Ramos (cell line): ENCODE data around the gene SOBP.

Experiments
- in situ Hi-C: fragments of 300-500 bp; cut with MboI; formaldehyde crosslinking; loops from one replicate; pipeline ENCODE4 v1.14.3; 2022; ENCODE audit warnings: low sequenced_read_pairs; ENCODE audit not compliant: unreplicated experiment

Gene SOBP

DNA sequence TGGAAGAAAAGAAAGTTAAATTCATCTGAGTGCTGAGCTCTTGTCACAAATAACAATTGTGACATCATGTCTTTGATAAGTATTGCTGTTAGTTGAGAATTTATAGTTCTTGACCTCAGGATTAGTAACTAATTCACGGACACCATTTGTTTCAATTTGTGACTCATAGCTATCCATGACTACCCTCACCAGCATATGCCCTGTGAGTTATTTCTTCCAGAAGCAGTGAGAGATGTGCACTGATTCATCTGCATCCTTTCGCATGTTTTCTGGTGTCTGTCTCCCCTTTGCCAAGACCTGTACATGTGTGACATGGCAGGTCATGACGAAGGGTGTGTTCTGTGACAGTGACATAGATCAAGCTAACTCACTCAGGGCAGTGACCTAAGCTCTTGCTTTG lies 86.9 kb downstream of the SOBP start:
- in situ Hi-C loops, result no loop called here

DNA sequence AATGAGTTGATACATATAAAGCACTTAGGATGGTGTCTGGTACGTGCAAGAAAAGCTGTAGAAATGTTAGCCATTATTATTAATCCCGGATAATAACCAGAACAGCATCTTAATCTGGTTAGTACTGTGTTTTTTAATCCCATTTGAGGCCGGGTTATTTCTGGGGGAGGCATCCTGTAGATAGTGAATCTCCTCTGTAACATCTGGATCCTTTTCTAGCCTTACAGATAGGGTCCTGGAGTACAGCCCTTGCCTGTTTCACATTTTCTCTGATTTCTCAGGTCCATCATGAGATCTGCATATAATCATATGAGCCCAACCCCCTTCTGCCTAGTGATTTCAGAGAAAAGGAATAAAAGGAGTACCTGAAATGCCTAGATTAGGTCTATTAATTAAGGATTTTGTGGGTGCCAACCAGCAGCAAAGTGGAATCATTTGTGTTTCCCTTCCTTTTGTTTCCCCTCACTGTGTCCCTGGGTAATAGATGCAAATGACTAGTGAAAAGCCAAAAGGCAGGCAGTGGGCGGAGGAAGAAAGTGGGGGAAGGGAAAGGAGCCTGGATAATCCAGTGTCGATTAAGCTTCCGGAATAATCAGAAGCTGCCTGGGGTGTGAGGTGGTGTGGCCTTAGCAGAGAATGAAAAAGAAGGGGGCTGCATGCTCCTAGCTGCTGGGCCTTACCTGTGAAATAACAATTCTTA lies 88.9 kb downstream of the SOBP start:
- in situ Hi-C loops, result no loop called here

DNA sequence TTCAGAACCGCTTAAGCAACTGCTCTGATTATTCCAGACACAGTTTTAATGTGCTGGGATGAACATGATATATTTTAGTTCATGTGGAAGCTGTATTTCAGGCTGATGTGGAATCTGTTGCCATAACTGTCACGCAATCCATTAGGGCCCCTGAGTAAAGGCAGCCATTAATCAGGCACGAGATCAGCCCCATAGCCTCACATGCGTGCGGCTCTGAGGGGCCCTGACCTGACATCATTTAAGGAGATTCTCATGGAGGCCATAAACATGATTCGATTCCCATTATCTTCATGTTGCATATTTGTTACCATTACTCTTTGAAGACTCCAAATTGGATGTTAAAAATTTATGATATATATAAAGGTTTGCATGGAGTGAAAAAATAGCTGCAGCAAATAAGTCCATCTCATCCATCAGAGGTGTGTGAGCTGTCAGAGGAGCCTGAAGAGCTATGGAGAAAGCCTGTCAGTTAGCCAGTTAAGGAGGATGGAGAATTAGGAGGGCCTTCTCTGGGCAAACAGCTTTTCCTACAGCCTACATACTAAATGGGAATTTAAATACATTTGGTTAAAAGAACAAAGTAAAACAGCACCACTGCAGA lies 89.6 kb downstream of the SOBP start:
- in situ Hi-C loops, result no loop called here

DNA sequence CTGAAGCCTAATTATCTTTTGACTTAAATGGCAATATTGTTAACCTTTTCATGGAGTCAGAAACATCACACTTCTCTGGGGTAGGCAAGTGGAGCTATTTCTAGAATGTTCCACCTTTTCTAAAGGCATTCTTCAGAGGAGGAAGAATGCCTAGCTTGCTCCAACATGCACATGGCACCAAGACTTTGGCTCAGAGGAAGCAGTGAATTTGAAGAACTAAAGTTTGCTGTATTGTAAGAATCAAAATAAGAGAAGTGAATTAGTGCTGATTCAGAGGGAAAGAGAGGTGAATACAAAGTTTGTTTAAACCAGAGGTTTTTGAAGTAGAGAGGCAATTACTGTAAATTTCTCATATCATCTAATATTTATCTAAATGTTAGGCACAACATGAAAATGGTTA lies 92.2 kb downstream of the SOBP start:
- in situ Hi-C loops, result no loop called here

DNA sequence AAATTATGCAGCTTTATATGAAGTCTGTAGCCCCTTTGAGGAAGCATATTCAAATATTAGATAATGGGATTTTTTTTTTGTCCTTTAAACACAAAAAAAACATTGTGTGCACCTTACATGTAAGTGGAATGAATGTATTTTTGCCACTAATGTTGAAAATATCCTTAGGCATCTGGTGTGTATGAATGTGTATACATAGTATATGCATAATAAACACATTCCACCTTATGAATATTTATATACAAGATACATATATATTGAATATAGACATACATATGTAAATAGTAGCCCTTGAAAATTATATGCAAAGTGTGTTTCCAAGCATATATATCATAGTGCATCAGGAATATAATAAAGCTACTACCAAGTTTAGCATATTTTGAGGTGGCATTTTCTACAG lies 94.8 kb downstream of the SOBP start:
- in situ Hi-C loops, result no loop called here

DNA sequence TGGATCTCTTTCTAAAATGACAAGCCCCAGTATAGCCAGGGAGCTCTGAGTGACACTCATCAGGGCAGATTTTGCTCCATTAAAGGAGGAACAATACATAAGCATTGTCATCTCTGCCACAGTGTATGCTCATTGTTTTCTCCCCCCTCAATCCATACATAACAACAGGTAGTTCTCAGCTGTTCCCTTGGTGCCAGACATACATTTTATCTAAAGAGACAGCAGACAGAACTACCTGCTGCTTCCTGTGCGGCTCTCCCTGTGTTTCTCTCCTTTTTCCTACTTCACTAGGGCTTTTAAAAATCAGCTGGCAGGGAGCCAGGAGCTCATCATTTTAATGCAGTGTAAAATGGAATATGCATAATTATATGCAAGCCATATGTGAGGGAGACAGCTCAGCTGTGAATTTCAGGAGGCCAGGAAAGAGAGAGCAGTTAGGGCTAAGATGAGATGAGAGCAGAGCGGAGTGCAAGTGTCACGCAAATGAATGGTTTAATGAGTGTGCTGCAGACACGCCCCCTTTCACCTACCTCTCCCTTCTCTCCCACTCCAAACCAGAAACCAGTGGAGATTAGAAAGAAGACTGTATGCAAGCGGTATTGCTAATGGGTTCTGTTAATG lies 96.0 kb downstream of the SOBP start:
- in situ Hi-C loops, result no loop called here

DNA sequence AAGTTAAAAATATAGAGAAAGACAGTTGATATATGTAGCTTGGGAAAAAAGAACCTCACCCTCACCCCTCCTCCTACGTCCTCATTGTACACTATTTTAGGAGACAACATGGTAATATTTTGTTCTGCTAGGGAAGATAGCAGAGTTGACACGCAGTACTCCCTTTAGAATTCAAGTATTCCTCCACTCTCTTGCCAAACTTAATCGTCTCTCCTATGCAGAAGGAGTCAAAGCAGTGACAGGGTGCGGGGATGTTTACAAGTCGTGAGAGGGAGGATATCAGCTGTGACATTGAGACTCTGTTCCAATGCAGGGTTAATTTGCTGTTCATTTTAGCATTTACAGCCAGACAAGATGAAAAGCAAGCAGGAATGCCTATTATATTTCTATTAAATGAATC lies 97.5 kb downstream of the SOBP start:
- in situ Hi-C loops, result no loop called here

DNA sequence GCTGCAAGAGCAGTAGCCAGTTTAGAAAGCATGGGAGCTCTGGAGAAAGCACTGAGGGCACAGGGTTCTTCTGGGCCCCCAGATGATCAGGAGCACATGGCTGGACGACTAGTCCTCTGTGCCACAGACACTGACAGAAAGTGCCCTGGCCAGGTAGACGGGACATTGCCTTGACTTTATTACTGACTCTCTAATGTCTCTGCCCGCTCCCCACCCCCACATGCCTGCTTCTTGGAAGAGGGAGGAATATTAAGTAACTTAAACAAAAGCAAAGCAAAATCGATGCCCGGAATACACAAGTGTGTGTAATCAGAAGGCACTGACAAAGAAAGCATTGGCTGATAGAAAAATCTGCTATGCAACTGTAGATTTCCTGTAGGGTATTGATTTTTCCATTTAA lies 99.3 kb downstream of the SOBP start:
- in situ Hi-C loops, result no loop called here

DNA sequence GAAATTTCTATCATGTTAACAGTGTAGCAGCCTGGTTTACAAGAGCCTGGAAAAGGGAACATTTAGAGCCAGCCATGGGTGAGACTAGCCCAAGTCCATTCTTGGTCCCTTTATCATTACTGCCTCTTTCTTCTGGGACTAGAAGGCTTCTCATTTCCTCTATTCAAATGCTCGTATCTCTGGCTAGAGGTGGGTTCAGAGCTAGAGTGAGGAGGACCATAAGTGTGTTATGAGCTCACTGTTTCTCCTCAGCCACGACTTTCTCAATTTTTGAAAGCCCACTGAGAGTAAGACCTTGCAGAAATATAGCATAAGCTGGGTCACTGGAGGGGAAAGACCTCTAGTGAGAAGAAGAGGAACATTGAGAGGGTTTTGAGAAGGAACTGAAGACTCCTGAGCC lies 100.0 kb downstream of the SOBP start:
- in situ Hi-C loops, result no loop called here

DNA sequence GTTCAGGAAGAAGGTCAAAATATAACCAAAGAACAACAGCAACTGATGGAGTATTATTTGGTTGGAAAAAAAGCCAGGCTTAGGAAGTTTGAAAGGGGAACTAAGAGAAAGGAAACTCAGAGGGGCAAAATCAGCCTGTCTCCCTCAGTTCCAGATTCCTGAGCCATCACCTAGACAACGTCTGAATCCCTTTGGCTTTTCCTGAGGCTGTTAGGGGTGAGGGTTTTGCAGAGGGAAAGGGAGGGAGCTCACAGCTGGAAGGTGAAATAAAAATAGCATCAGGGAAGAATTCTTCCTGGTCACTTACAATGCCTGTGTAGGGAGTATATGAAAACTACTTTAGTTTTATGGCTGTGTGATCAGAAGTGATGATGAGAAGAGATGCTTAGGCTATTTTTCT lies 100.5 kb downstream of the SOBP start:
- in situ Hi-C loops, result no loop called here

DNA sequence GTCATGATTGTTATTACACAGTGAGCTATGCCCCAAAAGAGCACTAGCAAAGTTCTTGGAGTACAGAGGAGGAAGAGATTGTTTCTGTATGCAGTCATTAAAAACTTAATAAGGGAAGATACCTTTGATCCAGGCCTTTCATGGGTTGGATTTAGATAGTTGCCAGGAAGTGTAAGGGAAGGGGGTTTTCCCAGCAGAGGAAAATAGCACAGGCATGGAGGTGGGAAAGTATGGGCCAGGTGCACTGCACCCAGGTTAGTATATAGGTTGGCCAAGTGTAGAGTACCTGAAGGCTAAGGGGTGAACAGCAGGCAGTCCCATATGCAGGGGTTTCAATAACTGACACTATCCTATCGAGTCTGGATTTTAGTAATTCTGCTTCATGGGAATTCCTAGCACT lies 101.4 kb downstream of the SOBP start:
- in situ Hi-C loops, result no loop called here

DNA sequence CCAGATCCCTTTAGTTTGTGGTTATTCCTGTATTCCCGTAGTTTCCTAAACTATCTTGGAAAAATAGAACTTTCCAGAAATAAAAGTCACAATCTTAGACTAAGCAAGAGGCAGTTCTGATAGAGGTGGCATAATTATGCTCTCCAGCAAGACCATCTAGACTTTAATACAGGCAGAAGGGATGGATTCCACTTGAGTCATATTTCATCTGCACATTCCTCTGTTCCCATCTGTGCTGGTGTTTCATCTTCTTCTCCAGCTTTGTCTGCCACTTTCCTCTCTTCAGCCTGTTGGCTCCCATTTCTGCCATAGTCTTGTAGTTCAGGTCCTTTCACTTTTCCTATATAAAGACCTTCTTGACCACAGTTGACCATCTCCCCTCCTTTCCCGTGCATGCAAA lies 102.9 kb downstream of the SOBP start:
- in situ Hi-C loops, result no loop called here

DNA sequence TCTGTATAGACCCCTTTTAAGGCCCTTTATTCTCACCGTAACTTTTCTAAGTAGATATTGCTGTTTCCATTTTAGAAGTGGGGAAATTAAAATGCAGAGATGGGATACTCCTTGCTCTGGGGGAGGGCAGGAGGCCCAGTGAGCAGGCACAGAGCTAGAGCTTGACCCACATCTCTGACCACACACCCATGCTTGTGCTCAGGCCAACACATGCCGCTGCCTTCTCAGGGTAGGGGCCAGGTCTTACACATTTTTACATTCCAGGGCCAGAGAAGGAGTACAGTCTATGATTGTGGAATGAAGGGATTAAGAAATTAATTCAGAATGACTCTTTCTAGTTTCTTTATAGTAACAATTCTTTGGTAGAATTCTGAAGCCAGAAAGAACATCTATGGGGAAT lies 104.8 kb downstream of the SOBP start:
- in situ Hi-C loops, result no loop called here

DNA sequence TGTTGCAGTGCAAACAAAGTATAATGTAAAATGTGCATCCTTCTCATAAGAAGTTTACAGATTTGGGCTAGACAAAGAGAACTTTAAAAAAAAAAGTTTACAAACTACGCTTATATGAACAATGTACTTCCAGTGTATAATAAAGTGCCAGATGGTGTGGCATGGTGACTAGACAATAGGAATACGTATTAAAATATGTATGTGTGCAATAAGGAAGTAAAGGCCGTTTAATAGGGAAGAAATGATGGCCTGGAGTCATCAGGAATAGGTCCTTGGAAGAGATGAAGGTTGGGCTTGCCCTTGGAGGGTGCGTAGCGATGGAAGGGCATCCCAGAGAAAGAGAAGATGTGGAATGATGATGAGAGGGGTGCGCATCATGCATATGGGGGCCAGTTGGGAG lies 108.2 kb downstream of the SOBP start:
- in situ Hi-C loops, result no loop called here

DNA sequence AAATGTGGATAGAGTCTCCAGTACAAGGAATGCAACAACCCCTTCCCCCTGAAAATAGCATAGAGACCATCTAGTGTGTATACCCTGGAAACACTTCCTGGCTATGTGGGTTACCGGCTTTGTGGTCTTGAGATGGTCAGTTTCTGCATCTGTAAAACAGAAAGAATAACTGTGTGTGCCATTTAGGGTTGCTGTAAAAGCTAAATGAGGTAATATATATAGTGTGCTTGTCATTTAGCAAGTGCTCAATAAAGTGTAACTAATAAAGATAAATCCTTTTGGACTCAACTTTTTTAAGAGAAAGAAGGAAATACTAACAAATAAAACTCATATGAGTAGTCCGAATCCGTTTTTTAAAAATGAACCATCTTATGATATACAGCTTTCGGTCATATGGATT lies 109.1 kb downstream of the SOBP start:
- in situ Hi-C loops, result no loop called here

DNA sequence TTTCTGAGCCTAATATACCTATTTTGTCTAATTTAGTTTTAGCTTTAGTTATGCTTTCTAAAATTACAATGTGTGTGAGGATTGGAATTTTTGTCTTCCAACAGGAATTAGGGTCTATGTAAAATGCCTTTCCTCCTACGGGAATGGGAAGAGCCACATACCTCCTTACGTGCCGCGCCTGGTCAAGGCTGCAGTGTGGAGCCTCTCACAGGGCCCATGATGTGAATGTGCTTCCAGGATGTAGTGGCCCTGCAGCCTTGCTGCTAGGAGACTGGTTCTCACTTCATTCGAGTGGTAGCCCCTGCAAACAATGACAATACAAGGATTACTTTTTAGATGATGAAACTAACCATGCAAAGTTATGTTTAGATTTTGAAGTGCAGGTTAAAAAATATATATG lies 110.2 kb downstream of the SOBP start:
- in situ Hi-C loops, result no loop called here

DNA sequence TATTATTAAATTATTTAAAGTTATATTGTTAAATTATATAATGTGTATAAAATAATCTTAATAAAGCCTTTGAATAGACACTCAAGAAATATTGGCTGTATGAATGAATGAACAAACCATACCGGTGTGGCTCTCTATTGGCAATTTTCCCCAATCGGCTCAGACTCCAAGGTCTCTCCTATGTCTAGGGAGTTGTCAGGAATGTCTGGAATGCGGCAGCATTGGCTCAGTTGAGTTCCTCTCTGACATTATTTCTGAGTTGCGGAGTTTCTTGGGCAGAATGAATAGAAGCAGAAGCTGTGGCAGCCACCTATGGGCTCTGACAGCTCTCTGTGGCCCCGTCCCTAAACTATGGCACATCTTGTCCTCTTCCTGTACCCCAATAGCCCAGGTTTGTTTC lies 111.0 kb downstream of the SOBP start:
- in situ Hi-C loops, result no loop called here

DNA sequence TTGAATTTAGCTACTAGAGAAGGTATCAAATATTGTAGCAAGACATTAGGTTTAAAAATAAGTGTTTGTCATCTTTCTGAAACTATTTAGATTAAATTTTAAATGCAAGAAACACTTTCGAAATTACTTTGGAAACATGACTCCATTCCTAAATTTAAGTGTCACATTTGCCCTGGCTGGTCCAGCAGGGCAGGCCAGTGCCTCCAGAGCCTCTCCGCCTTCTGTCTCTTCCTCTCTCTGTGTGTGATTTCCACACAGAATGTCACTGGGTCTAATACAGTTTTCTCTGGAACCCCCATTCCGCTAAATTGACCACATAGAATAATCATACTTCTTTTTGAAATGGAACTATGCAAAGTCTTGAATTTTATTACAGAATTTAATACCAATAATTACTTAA lies 111.5 kb downstream of the SOBP start:
- in situ Hi-C loops, result no loop called here

DNA sequence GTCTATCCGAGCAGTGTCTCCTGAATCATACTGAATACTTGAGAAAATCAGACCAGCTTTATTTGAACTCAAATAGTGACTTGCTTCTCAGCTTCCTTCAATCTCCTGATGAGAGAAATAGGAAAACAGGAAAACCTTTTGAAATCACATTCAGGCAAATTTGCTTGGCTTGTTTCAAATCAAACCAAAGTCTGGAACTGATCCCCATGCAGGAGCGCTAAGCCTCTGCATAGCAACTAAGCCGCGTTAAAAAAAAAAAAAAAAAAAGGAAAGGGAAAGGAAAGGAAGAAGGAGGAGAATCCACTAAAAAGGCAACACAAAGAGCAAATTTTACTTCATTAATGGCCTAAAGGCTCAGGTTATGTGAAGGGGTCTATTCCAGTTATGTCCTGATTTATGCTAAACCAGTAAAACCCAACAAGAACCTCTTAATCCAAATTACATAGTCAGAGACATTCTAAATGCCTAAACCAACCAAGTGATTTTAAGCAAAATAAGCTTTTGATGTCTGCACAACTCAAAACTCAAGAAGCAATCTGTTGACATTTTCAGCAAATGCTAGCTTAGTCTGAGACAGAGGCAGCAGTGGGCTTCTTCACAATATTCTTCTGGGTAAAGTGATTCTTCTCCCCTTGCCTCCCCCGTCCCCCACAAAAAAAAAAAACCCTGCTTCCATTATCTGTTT lies 112.5 kb downstream of the SOBP start:
- in situ Hi-C loops, result no loop called here

DNA sequence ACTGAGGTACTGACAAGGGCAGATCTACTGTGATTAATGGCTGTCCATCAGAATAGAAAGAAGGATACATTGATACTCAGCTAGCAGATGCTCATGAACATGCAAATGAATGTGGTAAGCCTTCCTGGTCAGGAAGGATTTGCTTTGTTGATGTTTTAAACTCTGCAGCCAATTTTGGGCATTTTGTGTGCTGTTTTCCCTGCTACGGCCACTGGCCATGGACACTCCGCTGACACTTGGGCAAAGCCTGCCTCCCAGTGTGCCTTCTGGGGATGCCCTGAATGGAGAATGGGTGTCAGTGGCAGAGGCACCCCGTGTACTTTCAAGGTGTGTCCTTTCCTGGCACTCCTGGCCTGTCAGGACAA lies 113.1 kb downstream of the SOBP start:
- in situ Hi-C loops, result no loop called here

DNA sequence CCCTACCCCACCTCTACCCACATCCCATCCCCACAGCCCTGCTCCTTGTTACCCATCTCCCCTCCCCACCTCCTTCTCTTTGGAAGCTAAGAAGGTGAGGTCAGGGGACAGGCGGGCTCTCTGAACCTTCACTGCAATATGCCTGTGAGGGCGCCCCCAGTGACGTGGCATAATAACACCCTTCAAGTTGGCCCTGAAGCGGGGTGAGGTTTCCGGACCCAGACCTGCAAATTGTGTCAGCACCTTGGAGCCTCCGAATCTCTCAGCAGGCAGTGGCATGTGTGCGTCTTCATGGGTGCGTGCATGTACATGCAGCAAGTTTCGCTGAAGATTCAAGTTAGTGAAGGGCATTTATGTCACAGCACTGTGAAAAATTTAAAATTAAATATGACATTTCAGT lies 114.6 kb downstream of the SOBP start:
- in situ Hi-C loops, result no loop called here

DNA sequence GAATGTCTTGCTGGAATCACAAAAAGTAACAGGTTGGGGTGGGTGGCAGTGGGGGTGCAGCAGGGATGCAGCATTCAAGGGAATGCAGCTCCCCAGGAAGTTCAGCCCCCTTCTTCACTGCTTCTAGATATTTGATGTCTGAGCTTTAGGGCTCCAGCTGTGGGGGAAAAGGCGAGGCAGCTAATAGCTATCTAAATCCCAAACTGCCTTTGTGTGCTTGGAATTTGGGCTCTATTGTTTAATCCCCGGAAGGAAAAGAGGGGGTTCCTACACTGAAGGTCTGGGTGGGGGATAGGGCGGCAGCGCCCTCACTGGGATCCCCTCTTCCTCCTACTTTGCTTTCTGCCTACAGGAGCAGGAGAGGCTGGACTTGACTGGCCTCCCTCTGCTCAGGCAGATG lies 116.5 kb downstream of the SOBP start:
- in situ Hi-C loops, result no loop called here
